HCT116 (cell line): ENCODE measurements around the gene BBX. TPM values are rescaled to one million over a fixed set of nuclear protein-coding genes. Genes with fewer than 3 reads are reported as not detected.

Experiments
- ATAC-seq: fragments of 200-7000 bp; cut with Tn5 transposase; 2 replicates; pipeline ENCODE4 v1.9.1; 2020; ENCODE audit warnings: mild to moderate bottlenecking, moderate library complexity
- BruUV-seq: library from RNA; stranded (reverse); fragments of 400-500 nt; replicated peaks from 2 replicates; lab custom pipeline; 2021; lab: Mats Ljungman, UMichigan
- CTCF ChIA-PET: fragments of 300-600 bp; sonication (Branson Sonifier 250); formaldehyde crosslinking; loops from one replicate; lab custom pipeline; 2021; ENCODE audit warnings: antibody characterized with exemption; lab: Charles Lee
- POLR2A ChIA-PET: fragments of 300-600, 350-600 bp; sonication (Branson Sonifier 250); formaldehyde crosslinking; loops from one replicate; lab custom pipeline; 2021; ENCODE audit warnings: antibody characterized with exemption; lab: Charles Lee
- RAD21 ChIA-PET, 2 experiments: fragments of 300-600 bp; sonication (Branson Sonifier 250); formaldehyde crosslinking; loops; one replicate each; lab custom pipeline; 2023; ENCODE audit warnings: low total read pairs in 2 of 2; ENCODE audit not compliant: uncharacterized antibody in 2 of 2, unreplicated experiment in 2 of 2, low non-redundant PET in 1 of 2; lab: Charles Lee
- DNase-seq: peaks from one replicate; pipeline ENCODE4 v3.0.0-alpha.2; 2010; ENCODE audit warnings: low read depth, low spot score
- H2AFZ ChIP-seq: fragments of 200-600 bp; shearing (Covaris generic), sonication (generic); 2 replicates; pipeline ENCODE4 v1.6.1; 2017; ENCODE audit warnings: low read depth, mixed run types, mixed read lengths, antibody characterized with exemption, low read length; ENCODE audit not compliant: poor library complexity, severe bottlenecking
- H3K27ac ChIP-seq: 2 replicates; pipeline ENCODE4 v1.5.1; 2012; ENCODE audit warnings: low read depth, low read length
- H3K27me3 ChIP-seq: fragments of 200-600 bp; sonication (generic); 2 replicates; pipeline ENCODE4 v1.6.1; 2016; ENCODE audit warnings: mixed run types, low read length, mixed read lengths; ENCODE audit not compliant: insufficient read depth
- H3K36me3 ChIP-seq, 2 experiments: fragments of 200-500 bp in 1 of 2; fragments of 200-600 bp in 1 of 2; sonication (Bioruptor generic) in 1 of 2; sonication (generic) in 1 of 2; 2 replicates each; pipeline versions ENCODE4 v1.5.1 to v1.6.1; 2014 to 2016; ENCODE audit warnings: low read length in 2 of 2, inconsistent platforms in 1 of 2, mixed read lengths in 1 of 2, mixed run types in 1 of 2; ENCODE audit not compliant: insufficient read depth in 2 of 2, control insufficient read depth in 1 of 2
- H3K4me1 ChIP-seq, 2 experiments: fragments of 200-600 bp in 1 of 2; sonication (generic) in 1 of 2; 2 replicates each; pipeline versions ENCODE4 v1.5.1 to v1.6.1; 2012 to 2017; ENCODE audit warnings: low read length in 2 of 2, inconsistent platforms in 1 of 2, mild to moderate bottlenecking in 1 of 2, mixed read lengths in 1 of 2, mixed run types in 1 of 2, moderate library complexity in 1 of 2; ENCODE audit not compliant: insufficient read depth in 2 of 2, control insufficient read depth in 1 of 2
- H3K4me2 ChIP-seq: fragments of 200-600 bp; sonication (generic); 2 replicates; pipeline ENCODE4 v1.6.1; 2017; ENCODE audit warnings: mixed run types, low read length, mixed read lengths
- H3K4me3 ChIP-seq, 2 experiments: fragments of 200-600 bp in 1 of 2; sonication (generic) in 1 of 2; replicated peaks in 1 of 2; 2 replicates each; pipeline ENCODE4 v1.5.1; 2011 to 2016; ENCODE audit warnings: low read length in 2 of 2, control low read depth in 1 of 2, low read depth in 1 of 2, mild to moderate bottlenecking in 1 of 2, mixed read lengths in 1 of 2, mixed run types in 1 of 2
- H3K79me2 ChIP-seq: fragments of 200-600 bp; sonication (generic); 2 replicates; pipeline ENCODE4 v1.6.1; 2017; ENCODE audit warnings: mild to moderate bottlenecking, mixed run types, low read length, moderate library complexity, mixed read lengths; ENCODE audit not compliant: insufficient read depth
- H3K9ac ChIP-seq: fragments of 200-600 bp; sonication (generic); 2 replicates; pipeline ENCODE4 v1.6.1; 2016; ENCODE audit warnings: low read length, mixed read lengths
- H3K9me2 ChIP-seq: fragments of 200-600 bp; sonication (generic), shearing (Covaris generic); 2 replicates; pipeline ENCODE4 v1.6.1; 2017; ENCODE audit warnings: mixed run types, mild to moderate bottlenecking, moderate library complexity; ENCODE audit not compliant: insufficient read depth
- H3K9me3 ChIP-seq, 2 experiments: fragments of 200-500 bp in 1 of 2; fragments of 200-600 bp in 1 of 2; sonication (Bioruptor generic) in 1 of 2; sonication (generic) in 1 of 2; 2 replicates each; pipeline ENCODE4 v1.6.1; 2014 to 2017; ENCODE audit warnings: low read length in 2 of 2, mixed read lengths in 2 of 2, inconsistent platforms in 1 of 2, low read depth in 1 of 2, mild to moderate bottlenecking in 1 of 2, mixed run types in 1 of 2, moderate library complexity in 1 of 2; ENCODE audit not compliant: control insufficient read depth in 1 of 2, insufficient read depth in 1 of 2
- H4K20me1 ChIP-seq: fragments of 200-600 bp; sonication (generic), shearing (Covaris generic); 2 replicates; pipeline ENCODE4 v1.6.1; 2017; ENCODE audit warnings: mixed run types, mild to moderate bottlenecking, moderate library complexity; ENCODE audit not compliant: insufficient read depth
- ATF3 ChIP-seq: IDR thresholded peaks from 2 replicates; pipeline ENCODE4 v1.6.1; 2012
- EGR1 ChIP-seq: IDR thresholded peaks from 2 replicates; pipeline ENCODE4 v1.6.1; 2012; ENCODE audit warnings: low read depth
- EZH2 ChIP-seq: fragments of 200-600 bp; sonication (generic); IDR thresholded peaks from 2 replicates; pipeline ENCODE4 v1.6.1; 2017; ENCODE audit warnings: antibody characterized with exemption, mixed run types
- POLR2AphosphoS5 ChIP-seq: IDR thresholded peaks from 2 replicates; pipeline ENCODE4 v1.6.1; 2011; ENCODE audit warnings: mild to moderate bottlenecking, low read depth, low read length, moderate library complexity
- RAD21 ChIP-seq: IDR thresholded peaks from 2 replicates; pipeline ENCODE4 v1.6.1; 2012; ENCODE audit warnings: low read depth, mild to moderate bottlenecking
- REST ChIP-seq: IDR thresholded peaks from 2 replicates; pipeline ENCODE4 v1.6.1; 2012; ENCODE audit warnings: low read depth
- YY1 ChIP-seq: IDR thresholded peaks from 2 replicates; pipeline ENCODE4 v1.6.1; 2011; ENCODE audit warnings: low read length, low read depth, moderate library complexity, mild to moderate bottlenecking; ENCODE audit not compliant: insufficient replicate concordance; ENCODE audit errors: extremely low read depth
- ZBTB33 ChIP-seq: IDR thresholded peaks from 2 replicates; pipeline ENCODE4 v1.6.1; 2011; ENCODE audit warnings: mild to moderate bottlenecking, low read length, moderate library complexity; ENCODE audit not compliant: insufficient replicate concordance; ENCODE audit errors: extremely low read depth
- ZNF274 ChIP-seq: fragments of 200-500 bp; sonication (Bioruptor generic); IDR thresholded peaks from 2 replicates; pipeline ENCODE4 v1.6.1; 2014; ENCODE audit warnings: mild to moderate bottlenecking, low read depth, low read length, inconsistent platforms
- intact Hi-C: fragments of 100-400 bp; cut with micrococcal nuclease; formaldehyde crosslinking; loops from 2 replicates; pipeline ENCODE4 v1.10.0; 2022
- total RNA-seq: library from RNA; stranded (reverse); gene quantifications from one replicate; pipeline ENCODE4 v1.2.1, GENCODE V29; 2021; ENCODE audit not compliant: unreplicated experiment

BBX gene
- total RNA-seq, 1 experiment from 2014 or later = 55.6 TPM

- Histone ChIP-seq H3K4me1 (no peaks in the 10 kb centered on the region), H3K79me2 (peaks cover 10% of the 10 kb centered on the region; the same call in 1 of the 2 replicates), H3K9ac (no peak overlapping the region), H3K9me3 (no peaks in the 10 kb centered on the region), H3K27me3 (no peaks in the 10 kb centered on the region), H3K9me2 (no peaks in the 10 kb centered on the region)
- no TSS peak for BruUV-seq
- CTCF ChIA-PET = no interaction called here
- no peak for DNase-seq
- no peak for TF ChIP-seq YY1
- no peak for TF ChIP-seq REST
- no peak for TF ChIP-seq ATF3
- no peak for TF ChIP-seq EZH2
- TF ChIP-seq EGR1 = no peak
- TF ChIP-seq ZBTB33 = no peak
- no peak for TF ChIP-seq POLR2AphosphoS5
- TF ChIP-seq RAD21 = no peak
- TF ChIP-seq ZNF274 = no peak
- TF ChIP-seq, all 23 proteins: peak for 0
- H3K4me3 ChIP-seq = no peak overlapping the region
- H3K36me3 ChIP-seq = no peaks in the 10 kb centered on the region
- H4K20me1 ChIP-seq = 0 out of 2 replicates have a peak, but pooled peaks cover 3% of the 10 kb centered on the region
- no peak overlapping the region for H2AFZ ChIP-seq
- ChIA-PET POLR2A (no interaction called here), RAD21 (no interaction called here)
- no peak overlapping the region for H3K4me2 ChIP-seq
- no peak for ATAC-seq
- no peak overlapping the region for H3K27ac ChIP-seq
- intact Hi-C loops = no loop called here
Observed at GRCh38 chr3:107633327-107634098, 110.8 kb downstream of the BBX start.
